Measurements from ENCODE around the gene MEIS3.

The MEIS3 gene

DNA sequence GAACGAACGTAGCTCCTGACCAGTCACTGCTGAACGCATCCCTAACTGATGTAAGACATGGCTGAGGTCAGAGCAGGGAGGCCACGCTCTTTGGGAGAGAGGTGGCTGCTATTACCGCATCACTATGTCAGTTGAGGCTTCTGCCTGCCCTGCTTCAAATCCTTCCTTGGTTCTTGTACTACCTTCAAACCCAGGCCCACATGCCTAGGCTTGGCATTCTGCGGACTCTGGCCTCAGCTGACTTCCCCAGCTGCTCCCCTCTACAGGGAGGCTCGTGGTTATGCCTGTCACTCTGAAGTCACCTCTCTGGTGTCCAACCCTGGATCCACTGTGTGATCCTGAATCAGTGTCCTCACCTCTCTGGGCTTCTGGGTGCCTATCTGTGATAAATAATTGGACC lies 14.8 kb upstream of the MEIS3 start:
- no peak for DNase-seq

DNA sequence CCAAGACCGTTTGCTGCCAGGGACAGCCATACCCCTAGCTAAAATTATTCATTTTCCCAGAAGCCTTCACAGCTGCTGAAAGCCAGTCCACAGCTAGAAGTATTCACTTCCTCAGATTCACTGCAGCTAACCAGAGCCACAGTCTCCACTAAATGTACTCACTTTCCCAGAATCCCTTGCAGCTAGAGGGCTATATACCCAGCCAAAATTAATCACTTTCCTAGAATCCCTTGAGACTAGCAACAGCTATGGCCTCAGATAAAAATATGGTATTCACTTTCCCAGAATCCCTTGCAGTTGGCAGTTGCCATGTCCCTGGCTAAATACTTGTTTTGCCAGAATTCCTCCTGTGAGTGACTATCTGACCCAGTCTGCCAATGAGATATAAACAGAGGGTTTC lies 13.8 kb upstream of the MEIS3 start:
- DNase-seq: no peak

DNA sequence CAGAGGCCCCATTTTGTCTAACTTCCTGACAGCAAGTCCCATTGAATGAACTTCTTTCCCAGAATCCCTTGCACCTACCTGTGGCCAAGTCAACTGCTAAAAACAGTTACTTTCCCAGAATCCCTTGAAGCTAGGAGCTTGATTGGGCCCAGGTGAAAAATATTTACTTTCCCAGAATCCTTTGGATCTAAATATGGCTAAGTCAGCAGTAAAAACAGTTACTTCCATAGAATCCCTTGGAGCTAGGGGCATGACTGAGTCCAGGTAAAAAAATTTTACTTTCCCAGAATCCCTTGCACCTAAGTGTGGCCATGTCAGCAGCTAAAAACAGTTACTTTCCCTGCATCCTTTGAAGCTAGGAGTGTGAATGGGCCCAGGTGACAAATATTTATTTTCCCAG lies 13.2 kb upstream of the MEIS3 start:
- no peak for DNase-seq

DNA sequence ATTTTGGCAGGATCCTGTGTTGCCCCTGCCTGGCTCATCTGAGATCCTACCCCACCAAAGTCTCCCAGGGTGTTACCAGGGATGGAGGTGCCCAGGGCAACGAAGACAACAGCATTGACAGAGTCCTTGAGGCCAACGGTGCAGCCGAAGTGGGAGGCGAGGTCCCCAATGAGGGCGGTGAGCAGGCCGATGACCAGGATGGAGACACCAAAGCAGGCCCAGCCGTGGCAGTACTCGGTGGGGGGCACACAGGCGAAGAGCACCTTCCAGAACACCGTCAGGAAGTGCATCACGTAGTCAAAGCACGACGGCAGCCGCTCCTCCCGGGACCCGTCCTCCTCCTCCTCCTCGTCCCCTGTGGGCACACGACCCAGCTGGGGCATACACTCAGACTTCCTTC lies 12.8 kb upstream of the MEIS3 start:
- no peak for DNase-seq

DNA sequence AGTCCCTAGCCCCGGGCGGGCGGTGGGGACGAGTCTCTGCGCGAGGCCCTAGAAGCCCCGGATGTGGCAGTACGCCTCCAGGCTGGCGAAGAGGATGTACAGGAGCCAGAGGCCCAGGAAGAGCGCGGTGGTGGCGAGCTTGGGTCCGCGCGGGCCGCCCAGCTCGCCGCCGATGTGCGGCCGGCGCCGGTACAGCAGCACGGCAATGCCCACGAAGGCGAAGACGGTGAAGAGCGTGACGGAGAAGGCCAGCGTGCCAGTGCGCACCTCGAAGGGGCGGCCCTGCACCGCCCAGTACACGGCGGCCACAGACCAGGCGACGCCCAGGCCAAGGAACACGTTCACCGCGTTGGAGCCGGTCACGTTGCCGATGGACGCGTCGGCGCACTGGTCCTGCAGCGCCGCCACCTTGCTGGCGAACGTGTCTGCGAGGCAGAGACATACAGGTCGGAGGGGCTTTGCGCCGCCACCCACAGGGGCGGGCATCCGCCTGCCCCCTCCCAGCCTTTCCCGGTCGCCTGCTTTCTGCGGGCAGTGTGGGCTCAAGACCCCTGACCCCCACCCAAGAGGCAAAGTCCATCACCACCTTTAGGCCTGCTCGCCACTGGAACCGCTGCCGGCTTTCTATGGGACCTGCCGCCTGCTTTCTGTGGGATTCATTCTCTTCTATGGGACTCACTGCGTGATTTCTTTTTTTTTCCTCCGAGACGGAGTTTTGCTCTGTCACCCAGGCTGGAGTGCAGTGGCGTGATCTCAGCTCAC lies 10.9 kb upstream of the MEIS3 start:
- DNase-seq: no peak

DNA sequence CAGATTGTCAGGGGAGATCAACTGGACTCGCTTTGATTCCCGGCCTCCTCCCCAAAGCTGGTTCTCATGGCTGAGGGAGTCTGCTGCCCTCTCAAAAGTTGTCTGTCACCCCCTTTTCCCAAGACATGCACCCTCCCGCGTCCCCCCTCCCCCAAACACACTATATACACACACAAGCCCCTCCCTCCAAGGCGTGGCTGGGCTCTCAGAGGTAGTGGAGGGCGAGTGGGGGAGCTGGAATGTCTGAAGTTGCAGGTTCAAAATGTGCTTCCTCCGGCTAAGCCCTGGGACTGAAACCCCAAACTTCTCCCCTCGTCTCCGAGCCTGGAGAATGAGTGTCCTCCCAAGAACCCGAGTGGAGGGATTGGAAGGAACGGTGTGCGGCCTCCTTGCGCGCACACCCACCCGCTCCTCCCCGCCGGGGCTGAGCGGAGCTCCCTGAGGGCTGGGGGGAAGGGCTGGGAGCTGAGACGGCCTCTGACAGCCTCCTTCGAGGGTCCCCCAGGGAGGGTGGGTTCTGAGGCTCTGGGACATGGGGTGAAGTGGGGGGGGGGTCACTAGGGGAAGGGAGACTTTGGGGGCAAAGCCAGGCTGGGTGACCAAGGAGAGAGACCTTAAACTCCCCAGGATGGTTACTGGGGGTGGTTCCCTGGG lies 9.9 kb upstream of the MEIS3 start:
- no peak for DNase-seq

DNA sequence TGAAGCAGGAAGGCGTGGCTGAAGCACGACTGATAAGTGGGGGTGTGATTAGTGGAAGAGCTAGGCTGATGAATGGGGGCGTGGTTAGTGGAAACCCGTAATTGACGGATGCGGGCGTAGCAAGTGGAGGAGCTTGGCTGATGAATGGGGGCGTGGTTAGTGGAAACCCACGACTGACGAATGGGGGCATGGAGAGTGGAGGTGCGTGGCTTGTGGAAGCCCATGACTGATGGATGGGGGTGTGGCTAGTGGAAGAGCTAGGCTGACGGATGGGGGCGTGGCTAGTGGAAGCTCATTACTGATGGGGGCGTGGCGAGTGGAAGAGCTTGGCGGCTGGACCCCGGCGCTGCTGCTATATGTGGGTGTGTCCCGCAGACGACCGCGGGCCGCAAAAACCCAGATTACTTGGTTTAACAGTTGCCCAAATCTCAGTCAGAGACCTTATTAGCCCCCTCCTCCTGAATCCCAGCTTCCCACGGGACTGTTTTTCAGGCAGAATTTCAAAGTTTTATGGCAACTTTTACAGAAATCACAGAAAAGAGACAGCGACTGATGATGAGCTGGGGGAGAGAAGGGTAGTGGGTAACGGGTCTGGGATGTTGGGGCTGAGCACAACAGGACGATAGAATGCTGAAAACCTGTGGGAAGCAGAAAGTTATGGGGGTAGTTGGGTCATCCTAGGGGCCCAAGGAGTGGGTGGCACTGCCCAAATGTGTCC lies 9.0 kb upstream of the MEIS3 start:
- peak; percentile 99 for DNase-seq

DNA sequence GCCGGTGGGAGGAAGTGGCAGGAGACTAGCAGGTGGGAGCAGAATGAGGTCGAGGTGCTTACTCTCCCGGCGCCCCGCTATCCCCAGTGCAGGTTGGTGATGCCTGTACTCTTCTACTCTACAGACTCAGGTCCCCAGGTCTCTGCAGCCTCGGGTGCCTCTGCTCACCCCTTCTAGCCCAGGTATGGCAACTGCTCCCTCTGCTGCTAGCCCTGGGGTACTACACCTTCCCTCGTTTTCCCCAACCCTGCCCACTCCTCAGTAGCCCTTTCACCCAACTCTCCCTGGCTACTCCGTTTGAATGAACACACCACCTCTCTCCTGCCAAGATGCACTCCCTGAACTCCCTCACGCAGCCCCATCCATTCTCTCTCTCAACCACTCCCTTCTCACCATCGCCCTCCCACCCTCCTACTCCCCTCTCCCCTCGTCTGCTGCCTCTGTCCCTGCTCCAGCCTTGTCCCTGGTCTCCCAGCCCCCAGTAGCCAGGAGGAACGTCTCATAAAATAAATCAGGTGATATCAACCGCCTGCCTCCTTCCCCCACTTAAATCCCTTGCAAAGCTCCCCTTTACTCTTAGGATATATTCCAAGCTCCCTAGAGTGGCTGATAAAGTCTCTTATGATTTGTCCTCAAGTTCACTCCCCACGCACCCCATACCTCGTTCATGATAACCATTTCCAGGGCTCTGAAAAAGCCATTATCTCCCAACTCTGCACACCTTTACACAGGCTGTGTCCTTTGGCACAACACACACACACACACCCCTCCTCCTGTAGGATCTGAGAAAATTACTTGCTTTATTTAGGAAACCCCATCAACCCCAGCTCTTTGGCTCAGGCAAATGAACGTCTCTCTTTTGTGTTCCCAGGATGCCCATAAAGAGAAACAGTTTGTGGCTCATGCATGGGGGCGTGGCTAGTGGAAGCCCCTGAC lies 8.2 kb upstream of the MEIS3 start:
- DNase-seq: peak; percentile 47

DNA sequence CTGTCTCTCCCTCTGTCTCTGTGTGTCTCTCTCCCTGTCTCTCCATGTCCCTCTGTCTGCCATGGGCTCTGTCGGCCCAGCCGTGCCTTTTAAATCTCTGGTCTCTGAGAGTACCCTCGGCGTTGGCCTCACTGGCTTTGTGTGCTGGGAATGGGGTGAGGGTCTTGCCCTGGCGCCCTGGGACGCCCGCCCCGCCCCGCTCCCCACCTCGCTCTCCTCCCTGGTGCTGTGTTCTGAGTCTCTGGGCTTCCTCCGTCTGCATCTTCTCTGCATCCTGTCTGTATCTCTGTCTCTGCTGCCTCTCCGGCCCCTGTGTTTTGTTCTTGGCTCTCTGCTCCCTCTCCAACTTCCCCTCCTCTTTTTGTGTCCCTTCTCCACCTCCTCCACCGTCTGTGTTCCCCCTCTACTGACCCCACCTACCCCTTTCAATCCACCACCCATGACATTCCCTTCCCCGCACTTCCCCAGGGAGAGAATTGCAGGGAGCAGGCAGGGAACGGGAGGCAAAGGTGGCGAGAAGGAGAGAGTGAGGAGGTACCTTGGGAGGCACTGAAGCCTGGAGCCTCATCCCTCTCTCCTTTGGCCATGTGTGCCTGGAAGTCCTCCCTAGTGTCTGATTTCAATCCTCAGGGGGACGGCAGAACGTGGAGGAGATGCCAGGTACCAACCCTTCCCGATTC lies 4.0 kb upstream of the MEIS3 start:
- DNase-seq: no peak

DNA sequence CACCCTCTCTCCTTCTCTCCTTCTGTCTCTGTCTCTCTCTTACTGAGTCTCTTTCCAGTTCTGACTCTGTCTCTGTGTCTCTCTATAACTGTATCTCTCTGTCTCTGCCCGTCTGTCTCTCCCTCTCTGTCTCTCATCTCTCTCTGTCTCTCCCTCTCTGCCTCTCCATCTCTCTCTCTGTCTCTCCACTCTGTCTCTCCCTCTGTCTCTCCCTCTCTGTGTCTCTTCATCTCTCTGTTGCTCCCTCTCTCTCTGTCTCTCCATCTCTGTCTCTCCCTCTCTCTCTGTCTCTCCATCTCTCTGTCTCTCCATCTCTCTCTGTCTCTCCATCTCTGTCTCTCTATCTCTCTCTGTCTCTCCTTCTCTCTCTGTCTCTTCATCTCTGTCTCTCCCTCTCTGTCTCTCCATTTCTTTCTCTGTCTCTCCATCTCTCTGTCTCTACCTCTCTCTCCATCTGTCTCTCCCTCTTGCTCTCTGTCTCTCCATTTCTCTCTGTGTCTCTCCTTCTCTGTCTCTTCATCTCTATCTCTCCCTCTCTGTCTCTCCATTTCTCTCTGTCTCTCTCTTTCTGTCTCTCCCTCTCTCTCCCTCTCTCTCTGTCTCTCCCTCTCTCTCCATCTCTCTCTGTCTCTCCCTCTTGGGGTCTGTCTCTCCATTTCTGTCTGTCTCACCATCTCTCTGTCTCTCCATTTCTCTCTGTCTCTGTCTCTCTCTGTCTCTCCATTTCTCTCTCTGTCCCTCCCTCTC lies 3.3 kb upstream of the MEIS3 start:
- no peak for DNase-seq

DNA sequence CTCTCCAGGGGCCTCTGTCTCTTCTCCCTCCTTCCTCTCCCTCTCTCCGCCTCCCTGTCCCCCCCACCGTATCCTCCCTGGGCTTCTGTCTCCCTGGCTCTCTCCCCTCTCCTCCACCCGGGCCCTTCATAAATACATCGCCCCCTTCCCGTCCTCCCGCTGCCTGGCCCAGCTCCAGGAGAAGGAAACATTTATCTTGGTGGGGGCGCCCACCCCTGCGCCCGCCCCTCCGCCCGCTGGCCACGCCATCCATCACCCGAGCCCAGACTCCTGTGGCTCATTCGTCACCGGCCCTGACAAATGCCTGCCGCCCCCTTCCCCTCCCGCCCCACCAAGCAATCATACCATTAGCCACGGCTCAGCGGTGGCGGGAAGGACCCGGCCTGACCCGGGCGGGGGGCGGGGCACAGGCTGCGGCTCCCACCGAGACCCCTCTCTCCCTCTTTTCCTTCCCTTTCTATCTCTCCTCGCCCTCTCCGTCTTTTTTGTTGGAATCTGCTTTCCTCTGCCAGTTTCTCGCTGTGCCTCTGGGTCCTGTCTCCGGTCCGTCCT lies 2.6 kb upstream of the MEIS3 start:
- DNase-seq: peak; percentile 56

DNA sequence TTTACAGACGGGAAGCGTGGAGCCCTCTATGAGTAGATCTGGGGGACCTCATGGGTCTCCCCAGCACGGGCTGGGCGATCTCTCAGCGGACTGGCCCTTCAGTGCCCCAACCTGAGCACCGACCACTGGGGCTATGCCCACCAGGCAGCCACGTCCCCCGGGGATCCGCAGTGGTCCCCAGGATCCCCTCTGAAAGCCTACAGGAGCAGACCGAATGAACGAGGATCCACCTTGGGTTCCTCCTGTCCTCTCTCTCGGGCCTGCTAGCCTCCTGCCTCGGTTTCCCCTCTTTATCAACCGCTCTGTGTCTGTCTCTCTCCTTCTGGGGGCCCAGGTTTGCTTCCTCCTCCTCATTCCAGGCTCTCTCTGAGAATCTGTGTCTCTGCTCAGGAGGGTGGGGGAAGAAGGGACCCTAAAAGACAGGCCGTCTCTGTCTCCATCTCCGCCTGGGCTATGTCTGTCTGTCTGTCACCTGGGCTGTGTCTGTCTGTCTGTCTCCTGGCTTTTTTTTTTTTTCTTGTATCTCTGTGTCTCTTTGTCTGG lies 2.0 kb upstream of the MEIS3 start:
- DNase-seq: no peak

DNA sequence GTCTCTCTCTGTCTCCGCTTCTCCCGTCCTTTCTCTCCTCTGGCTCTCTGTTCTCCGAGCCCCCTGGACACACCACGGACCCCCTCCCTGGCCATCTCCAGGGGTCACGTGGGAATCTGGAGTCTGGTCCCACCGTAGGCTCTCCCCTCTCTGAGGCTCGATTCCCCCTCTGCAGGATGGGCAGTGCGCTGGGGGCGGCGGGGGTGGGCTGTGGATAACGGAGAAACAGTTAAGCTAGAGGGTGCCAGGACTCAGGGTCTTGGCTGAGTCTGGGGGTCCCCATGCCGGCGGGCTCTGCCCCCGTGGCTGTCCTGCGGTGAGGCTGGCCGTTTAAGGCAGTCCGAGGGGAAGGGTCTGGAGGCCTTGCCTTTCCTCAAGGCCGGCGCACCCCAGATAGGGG lies 462 bp upstream of the MEIS3 start:
- no peak for DNase-seq

DNA sequence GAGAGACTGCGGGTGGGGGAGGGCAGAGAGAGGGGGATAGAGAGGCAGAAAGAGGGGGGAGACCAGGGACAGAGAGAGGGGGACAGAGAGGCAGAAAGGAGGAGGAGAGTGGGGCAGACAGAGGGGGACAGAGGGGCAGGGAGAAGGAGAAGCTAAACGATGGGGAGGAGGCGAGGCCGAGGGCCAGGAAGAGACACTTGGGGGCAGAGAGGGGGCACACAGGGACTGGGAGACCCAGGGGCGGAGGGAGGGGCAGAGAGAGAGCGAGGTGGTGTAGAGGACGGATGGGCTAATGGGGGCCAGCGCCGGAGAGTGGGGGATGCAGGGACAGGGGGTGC lies 666 bp downstream of the MEIS3 start:
- DNase-seq: no peak

DNA sequence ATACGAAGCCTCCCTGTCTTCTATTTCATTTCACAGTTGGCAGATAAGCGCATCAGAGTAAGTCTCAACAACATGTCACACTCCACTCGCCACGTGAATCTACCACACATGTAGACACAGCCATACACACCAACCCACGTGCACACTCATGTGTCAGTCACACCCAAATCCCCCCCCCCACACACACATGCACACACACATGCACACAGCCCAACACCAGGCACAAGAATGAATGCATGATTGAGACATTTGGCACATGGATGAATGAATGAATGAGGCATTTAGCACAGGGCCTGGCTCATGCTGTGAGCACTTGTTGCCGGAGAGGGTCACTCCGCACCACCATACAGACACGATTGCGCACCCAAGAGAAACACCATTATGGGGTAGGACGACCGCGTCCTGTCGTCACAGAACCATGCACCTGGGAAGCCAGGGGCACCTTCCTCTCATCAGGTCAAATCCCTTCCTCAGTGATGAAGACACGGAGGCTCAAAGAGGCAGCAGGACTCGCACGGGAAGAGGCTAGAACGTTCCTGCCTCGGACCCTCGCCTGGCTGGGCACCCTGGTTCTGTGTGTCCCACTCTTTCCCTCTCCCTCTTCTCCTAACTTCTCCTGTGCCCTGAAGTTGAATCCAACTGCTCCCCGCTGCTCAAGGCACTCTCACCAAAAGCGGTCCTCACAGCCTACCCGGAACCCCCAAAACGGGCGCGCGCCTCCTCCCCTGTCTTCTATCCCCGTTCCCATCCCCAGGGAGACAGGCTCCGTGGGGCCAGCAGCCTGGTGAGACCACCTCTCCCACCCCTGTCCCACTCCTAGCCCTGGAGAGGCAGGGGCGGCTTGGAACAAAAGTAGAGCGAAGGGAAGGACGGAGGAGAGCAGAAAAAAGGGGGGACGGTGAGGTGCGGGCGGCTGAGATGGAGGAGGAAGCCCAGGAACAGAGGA lies 1.3 kb downstream of the MEIS3 start:
- no peak for DNase-seq

DNA sequence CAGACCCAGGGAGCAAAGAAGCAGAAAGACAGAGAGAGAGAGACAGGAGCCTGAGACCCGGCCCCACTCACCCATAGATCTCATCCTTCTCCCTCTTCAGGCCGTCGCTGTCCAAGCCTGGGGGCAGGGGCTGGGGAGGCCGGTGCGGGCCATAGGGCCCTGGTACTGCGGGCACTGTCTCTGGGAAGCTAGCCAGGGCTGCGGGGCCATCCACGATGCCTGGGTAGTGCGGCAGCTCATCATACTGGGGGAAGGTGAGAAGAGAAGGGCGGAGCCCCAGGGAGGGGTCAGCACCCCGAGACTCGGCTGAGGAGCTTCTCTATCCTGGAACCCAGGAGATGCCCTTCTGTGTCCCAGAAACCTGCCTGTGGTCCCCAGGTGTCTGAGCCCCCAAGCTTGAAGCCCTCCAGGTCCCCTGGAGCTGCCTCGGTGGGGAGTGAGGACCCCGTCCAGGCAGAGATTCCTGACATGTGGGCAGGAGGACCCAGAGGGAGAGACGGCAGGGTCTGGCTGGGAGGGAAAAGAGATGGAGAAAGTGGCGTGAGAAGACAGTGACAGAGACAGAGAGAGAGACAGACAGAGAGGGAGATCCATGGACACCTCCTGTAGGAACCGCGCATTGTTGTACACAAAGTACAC lies 2.1 kb downstream of the MEIS3 start:
- no peak for DNase-seq

DNA sequence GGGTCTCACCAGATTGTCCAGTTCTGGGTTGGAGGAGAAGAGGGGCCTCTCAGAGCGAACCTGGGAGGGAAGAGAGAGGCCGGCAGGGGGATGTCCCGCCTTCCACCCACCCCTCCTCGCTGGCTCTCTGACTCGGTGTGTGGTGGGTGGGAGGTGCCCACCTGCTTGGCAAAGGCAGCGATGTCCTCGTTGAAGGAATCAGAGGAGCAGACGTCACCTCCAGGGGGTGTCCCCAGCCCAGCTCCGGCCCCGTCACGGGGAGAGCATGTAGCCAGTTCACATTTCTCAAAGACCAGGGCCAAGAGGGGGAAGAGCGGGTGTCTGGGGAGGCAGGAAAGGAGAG lies 2.7 kb downstream of the MEIS3 start:
- no peak for DNase-seq

DNA sequence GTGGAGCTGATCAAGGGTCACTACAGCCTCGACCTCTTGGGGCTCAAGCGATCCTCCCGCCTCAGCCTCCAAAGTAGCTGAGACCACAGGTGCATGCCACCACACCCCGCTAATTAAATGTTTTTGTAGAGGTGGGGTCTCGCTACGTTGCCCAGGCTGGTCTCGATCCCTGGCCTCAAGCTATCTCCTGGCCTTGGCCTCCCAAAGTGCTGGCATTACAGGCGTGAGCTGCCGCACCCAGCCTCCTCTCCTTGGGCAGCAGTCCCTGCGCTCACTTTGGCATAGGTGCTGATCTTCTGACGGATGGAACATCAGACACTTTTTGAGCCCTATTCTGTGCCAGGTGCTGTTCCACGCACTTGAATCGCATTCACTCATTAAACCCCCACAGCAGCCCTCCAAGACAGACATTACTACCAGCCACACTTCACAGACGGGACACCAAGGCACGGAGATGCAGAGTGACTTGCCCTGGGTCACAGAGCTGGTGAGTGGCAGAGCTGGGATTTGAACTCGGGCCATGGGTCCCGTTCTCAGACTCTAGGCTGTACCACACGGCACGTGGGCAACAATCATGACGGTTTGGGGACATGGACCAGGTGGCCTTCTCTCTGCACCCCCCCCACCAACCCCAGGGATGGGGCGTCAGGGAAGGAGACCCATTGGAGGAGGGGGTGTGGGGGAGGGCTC lies 3.2 kb downstream of the MEIS3 start:
- DNase-seq: no peak

DNA sequence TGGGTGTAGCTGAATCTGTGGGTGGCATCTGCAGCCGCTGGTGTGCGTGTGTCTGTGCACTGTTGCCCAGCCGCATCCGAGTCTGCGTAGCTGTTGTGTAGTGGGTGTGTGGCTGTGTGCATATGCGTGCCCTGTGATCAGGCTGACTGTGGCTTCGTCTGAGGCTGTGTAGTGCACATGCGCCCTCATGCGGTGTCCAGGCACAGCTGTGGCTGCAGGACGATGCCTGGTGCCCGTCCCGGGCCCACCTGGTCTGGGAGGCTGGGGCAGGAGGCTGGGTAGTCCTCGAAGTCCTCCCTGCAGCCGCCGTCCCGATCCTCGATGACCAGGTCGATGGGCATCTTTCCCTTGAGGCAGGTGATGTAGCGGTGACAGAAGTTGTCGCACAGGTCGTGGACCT lies 4.9 kb downstream of the MEIS3 start:
- no peak for DNase-seq

All from NCI-H2171 (cell line).